HG03066 (cell line): ENCODE results near the gene GYPB.
"Not testable (repeated sequence)": the region's sequence is repeated elsewhere in the genome, so short reads cannot be mapped to it uniquely, and the experiment has no call there.

Source experiments
- ATAC-seq: cut with Tn5 transposase; IDR thresholded peaks from one replicate; pipeline ENCODE4 v1.9.1; 2021; ENCODE audit warnings: low read depth; ENCODE audit not compliant: unreplicated experiment

GYPB gene

DNA sequence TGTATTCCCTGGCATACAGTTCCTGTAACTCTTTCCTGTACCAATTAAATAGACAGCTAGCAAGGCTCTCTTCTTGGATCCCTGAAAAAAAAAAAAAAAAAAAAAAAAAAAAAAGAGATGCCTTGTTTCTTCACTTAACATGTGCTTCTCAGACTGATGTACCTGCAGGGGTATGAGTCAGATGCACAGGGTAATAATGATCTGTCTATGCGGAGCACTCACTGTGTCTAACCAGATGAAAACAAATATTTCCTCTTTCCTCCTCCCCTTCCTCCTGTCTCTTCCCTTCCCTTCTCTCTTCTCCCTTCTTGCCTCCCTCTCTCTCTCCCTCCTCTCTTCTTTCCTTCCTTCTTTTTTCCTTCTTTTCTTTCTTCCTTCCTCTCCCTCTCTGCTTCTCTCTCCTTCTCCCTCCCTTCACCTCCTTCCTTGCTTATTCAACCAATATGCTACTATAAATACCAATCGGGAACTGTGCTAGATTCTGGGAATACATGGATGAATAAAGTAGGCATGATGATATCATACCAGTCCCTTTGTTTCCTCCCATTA lies 3.0 kb downstream of the GYPB start:
- not testable (repeated sequence) for ATAC-seq

DNA sequence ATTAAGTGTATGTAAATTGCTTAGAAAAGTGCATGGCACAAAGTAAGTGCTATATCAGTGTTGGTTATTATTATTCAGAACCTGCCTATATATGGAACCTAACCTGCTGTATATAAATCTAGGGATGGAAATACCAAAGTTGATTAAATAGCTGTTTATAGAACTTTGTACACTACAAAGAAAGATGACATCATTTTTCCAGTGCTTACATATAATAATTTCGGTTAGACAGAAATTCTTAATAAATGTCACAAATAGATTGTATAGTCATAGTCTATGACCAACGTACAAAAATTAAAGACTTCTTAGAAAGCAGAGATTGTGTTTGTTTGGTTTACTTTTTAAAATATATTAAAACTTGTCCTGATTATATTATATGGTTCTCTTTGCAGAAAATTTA lies 4.4 kb downstream of the GYPB start:
- no peak for ATAC-seq

DNA sequence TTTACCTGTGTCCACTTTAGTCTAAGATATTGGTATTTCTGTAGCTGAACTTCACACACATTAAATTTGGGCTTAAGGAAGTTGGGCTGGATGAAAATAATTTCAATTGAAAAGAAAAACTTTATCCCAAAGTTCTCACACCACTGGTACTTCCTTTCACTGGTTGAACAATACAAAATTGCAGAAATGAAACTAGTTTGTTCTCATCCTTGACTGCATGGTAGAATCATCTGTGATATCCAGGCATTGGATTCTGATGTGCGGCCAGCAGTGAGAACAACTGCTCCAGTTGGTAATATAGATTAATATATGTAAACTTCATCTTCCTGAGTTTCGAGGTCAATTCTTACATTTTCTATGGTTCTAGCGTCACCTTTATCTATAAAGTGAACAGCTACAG lies 10.6 kb downstream of the GYPB start:
- ATAC-seq, result not testable (repeated sequence)

DNA sequence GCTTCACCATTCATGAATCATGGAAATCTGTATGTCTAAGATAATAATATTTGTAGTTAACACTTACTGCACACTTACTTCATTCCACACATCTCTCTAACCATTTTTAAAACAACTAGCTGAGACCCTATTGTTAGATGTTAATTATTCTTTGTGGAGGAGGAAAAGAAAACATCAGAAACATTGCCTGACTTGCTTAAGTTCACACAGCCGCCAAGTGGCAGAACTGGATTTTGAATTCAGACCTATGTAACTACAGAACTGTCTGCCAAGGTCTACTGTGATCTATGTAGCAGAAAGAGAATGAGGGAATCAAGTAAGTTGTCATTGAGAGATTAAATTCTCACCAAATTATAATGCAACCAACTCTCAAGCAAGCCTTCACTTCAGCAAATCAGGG lies 11.2 kb downstream of the GYPB start:
- ATAC-seq, result not testable (repeated sequence)

DNA sequence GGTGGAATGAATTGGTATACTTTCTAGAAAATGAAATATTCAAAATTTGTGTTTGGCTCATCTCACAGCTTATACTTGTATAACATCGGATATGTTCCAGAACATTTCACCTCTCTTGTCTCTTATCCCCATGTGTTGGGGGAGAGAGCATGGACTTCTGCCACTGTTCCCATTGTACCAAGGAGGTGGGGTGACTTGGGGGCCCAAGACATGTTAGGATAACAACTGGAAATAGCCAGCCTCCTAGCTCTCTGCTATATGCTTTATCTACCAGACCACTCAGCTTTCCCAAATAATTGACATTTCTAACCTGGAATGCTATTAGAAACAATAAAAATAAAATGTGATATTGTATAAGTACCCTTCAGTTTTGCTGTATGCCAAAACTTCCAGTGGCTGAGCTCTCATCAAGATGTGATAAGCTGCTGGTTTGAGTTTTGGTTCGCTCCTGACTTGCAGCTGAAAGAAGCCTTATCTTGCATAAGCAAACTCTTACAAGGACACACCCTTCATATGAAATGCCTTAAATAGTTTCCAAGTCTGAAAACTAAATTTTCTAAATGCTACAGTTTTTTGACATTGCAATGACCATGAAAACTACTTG lies 12.9 kb downstream of the GYPB start:
- not testable (repeated sequence) for ATAC-seq

DNA sequence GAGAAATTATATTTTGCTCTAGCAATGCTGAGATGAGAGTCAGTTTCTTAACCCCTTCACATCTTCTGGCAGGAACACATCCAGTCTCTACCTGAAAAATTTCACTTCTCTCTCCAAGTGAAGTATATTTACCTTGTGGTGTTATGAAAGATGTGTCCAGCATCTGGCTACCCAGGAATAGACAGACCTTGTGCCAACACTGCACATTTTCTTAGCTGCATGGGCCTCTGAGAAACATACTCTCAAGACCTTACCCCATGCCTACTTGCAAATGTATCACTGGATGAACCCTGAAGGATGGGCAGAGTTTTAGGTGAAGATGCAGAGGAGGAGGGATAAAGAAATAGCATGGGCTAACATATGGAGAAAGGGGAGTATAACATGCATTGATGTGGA lies 13.6 kb downstream of the GYPB start:
- ATAC-seq, result not testable (repeated sequence)

DNA sequence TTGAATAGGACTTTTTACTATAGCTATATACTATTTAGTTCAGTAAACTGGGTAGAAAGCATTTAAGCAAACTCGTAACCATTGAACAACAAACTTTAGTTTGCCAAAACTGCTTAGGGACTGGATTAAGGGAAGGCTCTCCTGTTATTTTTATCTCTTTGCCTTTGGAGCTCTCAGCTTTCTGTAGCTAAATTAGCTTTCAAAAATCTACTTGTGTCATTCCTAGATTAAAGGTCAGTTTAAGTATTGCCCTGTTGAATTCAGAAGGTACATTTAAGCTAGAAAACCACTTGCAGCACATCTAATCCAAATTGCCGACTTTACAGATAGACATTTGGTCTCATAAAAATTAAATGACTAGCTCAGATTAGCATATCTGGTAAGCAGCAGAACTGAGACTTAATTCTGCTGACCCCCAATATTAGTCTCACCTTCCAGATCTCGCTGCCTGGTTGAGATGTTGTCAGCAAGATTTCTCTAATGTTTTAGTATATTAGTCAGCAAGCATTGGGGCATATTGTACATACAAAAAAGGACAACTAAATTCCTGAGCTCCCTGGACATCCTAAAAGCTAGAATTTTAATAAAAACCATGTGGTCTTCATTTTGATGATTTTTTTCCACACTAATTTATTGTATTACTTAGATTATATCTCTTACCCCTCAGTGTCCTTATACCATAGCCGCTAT lies 14.2 kb downstream of the GYPB start:
- not testable (repeated sequence) for ATAC-seq

DNA sequence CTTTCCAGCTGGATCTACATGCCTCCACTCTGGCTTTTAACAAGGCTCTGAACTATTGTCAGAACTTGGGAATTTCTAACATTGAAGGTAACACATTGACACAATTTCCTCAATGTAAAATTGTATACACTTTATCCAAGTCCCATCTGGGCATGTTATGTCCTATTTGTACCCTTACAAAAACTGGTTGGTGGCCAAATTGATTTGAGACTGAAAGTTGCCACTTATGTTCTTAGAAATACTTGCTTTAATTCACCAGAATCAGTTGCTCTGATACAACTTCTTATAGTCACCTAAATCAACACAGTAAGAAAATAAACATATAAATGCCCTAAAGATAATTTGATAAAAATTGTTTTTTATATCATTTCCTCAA lies 15.3 kb downstream of the GYPB start:
- ATAC-seq, result not testable (repeated sequence)

DNA sequence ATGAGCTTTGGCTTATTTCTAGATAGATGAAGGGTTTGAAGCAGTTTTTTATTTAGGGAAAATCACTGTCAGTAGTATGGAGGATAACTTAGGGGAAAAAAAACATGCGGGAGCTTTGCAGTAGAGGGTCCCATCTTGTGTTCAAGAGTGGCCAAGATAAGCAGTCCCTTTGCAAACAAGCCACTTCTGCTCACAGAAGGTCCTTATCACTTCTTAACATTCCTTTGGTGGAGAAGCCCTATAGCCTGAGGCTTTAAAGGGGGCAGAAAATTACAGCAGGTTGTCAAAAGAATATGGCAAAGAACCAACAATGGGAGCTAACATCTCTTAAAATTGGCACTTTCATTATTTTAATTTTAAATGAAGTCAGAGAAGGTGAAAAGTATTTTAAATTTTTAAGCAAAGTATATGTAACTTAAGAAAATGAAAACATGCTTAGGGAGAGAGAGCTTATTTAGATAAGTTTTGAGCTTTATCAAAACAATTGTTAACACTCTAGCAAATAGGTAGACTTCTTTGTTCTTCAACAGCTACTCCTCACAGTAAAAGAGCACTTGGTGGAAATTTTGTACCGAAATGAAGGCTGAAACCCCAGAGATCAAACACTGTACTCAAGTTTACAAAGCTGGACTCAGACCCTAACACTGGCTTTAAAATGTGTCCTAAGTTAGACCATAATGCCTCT lies 15.8 kb downstream of the GYPB start:
- ATAC-seq, result not testable (repeated sequence)

DNA sequence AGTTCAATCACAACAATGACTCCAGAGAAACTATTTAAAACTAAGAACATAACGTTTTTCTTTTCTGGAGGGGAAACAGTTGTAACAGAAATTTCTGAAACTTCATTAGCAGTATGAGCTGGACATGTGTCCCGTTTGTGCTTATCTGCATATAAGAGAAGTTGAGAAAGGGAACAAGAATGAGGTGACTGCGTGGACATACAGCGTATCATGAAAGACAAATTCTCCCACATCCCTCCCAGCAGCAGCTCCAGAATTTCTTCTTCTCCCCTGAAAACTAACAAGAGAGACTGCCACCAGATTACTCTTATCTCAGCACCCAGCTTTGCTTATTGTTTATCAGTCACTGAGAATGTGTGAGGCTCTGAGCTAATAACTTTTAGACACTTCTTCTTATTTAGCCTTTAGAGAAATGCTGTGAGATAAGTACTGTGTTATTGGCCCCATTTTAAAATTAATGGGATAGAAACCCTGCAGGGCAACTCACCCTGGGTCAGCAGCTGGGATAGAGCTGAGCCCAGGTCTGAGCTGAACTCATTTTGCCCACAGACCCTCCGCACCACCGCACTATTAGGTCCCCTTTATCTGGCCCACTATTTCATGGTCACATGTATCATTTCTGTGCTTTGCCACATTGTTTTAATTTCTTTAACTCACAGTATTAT lies 18.7 kb downstream of the GYPB start:
- not testable (repeated sequence) for ATAC-seq

DNA sequence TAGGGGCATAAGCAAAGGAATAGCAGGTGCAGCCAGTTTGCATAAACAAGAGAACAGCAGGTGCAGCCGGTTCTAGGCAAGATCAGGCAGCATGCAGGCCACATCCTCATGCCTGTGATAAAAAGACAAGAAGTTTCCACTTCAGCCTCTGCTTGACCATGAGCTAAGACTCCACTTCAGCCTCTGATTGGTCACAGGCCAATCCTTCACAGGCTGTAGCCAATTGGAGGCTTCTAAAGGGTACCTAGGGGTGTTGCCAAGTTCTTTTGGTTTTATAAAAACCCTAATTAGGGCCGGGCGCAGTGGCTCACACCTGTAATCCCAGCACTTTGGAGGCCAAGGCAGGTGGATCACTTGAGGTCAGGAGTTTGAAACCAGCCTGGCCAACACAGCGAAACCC lies 23.0 kb downstream of the GYPB start:
- ATAC-seq, result not testable (repeated sequence)

DNA sequence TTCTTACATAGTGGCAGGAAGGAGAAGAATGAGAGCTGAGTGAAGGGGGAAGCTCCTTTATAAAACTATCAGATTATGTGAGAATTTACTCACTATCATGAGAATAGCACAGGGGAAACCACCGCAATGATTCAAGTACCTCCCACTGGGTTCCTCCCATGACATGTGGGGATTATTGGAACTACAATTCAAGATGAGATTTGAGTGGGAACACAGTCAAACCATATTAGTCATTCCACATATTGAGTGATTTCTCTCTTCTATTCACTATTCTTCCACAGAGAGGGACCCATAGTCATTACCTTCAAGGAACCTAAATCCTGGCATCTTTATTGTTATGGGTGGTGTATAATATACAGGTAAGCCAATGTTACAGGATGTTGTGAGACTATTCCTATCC lies 27.4 kb downstream of the GYPB start:
- not testable (repeated sequence) for ATAC-seq

DNA sequence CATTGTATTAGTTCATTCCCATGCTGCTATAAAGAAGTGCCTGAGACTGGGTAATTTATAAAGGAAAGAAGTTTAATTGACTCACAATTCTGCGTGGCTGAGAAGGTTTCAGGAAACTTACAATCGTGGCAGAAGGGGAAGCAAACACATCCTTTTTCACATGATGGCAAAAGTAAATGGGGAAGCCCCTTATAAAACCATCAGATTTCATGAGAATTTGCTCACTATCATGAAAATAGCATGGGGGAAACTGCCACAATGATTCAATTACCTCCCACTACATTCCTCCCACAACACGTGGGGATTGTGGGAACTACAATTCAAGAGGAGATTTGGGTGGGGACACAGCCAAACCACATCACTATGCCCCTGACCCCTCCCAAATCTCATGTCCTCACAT lies 28.5 kb downstream of the GYPB start:
- ATAC-seq, result not testable (repeated sequence)

DNA sequence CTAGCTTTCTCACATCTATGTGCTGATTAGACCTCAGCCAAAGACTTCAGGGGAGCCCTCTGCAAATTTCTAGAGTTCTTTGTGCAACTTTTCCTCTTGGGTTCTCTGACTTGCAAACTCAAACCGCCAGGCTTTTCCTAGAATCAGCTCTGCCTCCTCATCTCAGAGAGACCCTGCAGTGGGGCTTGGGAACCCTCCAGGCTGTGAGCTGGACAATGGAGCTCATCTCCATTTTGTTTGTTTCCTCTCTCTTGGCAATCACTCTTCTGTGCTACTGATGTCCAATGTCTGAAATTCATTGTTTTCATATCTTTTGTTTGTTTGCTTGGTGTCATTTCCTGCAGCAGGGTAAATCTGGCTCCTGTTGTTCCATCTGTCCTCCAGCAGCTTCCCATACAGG lies 33.0 kb downstream of the GYPB start:
- no peak for ATAC-seq

DNA sequence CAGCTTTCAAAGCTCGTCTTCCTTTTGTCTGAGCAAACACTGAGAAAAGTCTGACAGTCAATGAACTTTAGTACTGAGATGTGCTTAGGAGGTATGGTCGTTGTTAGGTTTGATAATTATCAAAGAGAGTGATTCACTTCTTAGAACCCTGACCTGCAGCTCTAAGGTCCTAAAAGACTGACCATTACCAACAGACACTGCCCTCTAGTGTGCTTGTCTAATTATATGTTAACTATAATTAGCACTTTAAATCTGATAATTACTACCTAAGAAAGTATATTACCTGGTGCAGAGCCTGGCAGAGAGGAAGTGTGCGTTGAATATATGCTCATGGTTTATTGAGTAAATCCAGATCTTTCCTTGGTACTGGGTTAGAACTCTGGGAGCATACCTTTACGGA lies 38.4 kb downstream of the GYPB start:
- ATAC-seq, result not testable (repeated sequence)

DNA sequence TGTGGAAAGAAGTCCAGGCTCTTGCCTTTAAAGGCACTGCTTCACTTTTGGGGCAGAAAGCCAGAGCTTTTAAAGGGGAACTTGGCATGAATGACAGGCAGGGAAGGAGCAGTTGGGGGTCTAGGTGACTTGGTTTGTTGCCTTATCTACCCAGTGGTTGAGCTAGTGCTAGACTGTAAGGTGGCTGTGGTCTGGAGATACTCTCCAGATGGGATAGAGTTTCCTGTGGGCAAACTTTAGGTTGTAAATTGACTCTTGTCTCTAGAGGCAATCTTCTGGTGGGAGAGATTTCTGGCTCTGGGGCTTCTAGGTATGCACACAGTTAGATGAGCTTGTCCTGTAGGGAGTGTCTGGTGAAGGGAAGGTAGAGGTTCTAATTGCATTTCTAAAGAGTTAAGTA lies 43.7 kb downstream of the GYPB start:
- ATAC-seq, result not testable (repeated sequence)

DNA sequence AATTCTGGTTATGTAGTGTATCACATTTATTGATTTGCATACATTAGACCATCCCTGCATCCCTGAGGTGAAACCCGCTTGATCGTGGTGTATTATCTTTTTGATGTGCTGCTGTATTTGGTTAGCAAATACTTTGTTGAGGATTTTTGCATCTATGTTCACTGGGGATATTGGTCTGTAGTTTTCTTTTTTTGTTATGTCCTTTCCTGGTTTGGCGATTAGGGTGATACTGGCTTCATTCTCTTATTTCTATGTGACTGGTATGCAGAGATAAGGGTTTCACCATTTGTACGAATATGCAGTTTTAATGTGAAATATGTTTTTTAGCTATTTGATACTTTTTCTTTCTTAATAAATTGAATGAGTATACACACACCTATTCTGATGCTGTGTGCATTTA lies 45.2 kb downstream of the GYPB start:
- not testable (repeated sequence) for ATAC-seq

DNA sequence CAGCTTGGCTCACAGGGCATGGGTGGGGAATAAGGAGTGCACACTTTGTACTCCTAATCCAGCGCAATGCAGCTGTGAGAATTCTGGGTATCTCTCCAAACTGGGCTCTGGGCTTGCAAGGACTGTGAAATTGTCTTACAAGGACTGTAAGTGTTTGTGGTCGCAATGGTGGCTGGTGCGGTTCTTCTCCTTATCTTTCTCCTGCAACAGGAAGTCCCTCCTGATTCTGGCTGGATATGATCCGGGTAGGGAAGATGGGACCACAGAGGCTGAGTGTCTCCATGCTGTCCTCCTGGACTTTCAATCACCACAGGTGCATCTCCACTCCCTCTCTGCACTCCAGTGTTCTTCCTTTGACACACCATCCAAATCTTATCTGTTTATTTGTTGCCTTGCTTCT lies 58.1 kb downstream of the GYPB start:
- no peak for ATAC-seq

DNA sequence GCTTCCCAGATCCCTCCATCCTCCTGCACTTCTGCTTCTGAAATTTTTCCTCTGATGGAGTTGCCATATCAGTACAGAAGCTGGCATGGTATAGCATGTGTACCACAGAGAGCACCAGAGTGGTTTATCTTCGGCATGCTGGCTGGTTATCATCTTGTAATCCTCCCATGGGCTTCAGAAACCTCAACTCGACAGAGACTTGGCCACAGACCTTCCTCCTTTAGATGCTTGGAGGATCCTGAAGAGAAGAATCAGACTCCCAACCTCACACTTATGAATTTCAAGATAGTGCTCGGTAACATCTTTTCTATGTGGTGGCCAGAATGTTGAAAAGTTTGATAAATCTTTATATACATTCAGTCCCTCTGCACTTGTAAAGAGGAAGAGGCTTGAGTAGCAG lies 63.9 kb downstream of the GYPB start:
- not testable (repeated sequence) for ATAC-seq

DNA sequence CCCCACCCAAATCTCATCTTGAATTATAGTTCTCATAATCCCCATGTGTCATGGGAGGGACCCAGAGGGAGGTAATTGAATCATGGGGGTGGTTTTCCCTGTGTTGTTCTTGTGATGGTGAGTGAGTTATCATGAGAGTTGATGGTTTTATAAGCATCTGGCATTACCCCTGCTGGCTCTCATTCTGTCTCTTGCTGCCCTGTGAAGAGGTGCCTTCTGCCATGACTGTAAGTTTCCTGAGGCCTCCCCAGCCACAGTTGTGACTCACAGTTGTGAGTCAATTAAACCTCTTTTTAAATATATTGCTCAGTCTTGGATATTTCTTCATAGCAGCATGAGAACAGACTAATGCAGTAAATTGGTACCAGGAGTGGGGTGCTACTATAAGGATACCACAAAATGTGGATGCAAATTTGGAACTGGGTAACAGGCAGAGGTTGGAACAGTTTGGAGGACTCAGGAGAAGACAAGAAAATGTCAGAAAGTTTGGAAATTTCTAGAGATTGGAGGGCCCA lies 67.7 kb downstream of the GYPB start:
- not testable (repeated sequence) for ATAC-seq

DNA sequence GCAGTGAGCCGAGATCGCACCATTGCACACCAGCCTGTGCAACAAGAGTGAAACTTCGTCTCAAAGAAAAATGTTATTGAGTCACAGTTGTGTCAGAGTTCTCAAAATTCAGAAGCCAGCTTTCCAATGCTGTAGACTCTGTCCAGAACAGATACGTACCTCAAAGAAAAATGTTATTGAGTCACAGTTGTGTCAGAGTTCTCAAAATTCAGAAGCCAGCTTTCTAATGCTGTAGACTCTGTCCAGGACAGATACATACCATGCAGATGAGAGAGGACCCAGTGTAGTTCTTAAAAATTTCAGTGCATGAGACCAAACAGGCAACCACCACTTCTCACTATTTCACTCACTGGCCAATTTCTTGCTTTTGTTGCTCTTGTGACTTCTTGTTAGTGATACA lies 68.2 kb downstream of the GYPB start:
- ATAC-seq, result not testable (repeated sequence)
